AG04450 (cell line): ENCODE data around the gene MAP2K4. TPM values are rescaled to one million over a fixed set of nuclear protein-coding genes. Genes with fewer than 3 reads are reported as not detected.

Source experiments
- CTCF ChIA-PET: fragments of 300-600, 350-600 bp; formaldehyde crosslinking; extraction: SDS; loops from one replicate; lab custom pipeline; 2022; ENCODE audit warnings: antibody characterized with exemption, inconsistent platforms; lab: Charles Lee
- POLR2A ChIA-PET: fragments of 350-600 bp; formaldehyde crosslinking; extraction: SDS; loops from one replicate; lab custom pipeline; 2021; ENCODE audit warnings: antibody characterized with exemption, inconsistent platforms; lab: Yijun Ruan, JAX
- DNase-seq: peaks from one replicate; pipeline ENCODE4 v3.0.0-alpha.2; 2011; ENCODE audit warnings: low read depth, low spot score
- H3K27ac ChIP-seq: one replicate; pipeline ENCODE4 v1.5.1; 2012; ENCODE audit warnings: low read depth, low read length, control low read depth
- H3K27me3 ChIP-seq: one replicate; pipeline ENCODE4 v1.6.0; 2012; ENCODE audit warnings: low read length; ENCODE audit not compliant: control insufficient read depth, insufficient read depth
- H3K4me3 ChIP-seq: 2 replicates; pipeline ENCODE4 v1.5.1; 2011; ENCODE audit warnings: mild to moderate bottlenecking, low read depth, low read length, control low read depth
- H3K9me3 ChIP-seq: 2 replicates; pipeline ENCODE4 v1.5.1; 2012; ENCODE audit warnings: low read length; ENCODE audit not compliant: control insufficient read depth, insufficient read depth
- CTCF ChIP-seq: IDR thresholded peaks from 2 replicates; pipeline ENCODE4 v1.5.1; 2011; ENCODE audit warnings: low read depth, low read length, control low read depth, inconsistent platforms
- polyA plus RNA-seq: library from polyadenylated mRNA; depleted of rRNA; stranded (reverse); fragments of >200 nt; gene quantifications from 2 replicates; pipeline ENCODE4 v1.2.3, GENCODE V29; 2011

Gene MAP2K4
- polyA plus RNA-seq, 1 experiment, result 32.9 TPM

GRCh38 chr17:11986179-11986941 is 34.3 kb upstream of the MAP2K4 start:
- ChIA-PET CTCF (interaction anchor here (0.6 to 2.3 kb wide), 18 partner anchors 9 to 1340 kb away, joined by 3 to 28 read pairs (median 4); partner anchors contain the start of gene TMEM220), POLR2A (no interaction called here)
- Histone ChIP-seq H3K9me3 (no peaks in the 10 kb centered on the region), H3K27me3 (no peaks in the 10 kb centered on the region), H3K27ac (no peak overlapping the region), H3K4me3 (no peak overlapping the region)
- DNase-seq, result no peak
- no peak for TF ChIP-seq CTCF

- CTCF ChIA-PET, result interaction anchor here (0.6 to 2.3 kb wide), 17 partner anchors 9 to 1341 kb away, joined by 3 to 28 read pairs (median 4); partner anchors contain the start of gene TMEM220
- Histone ChIP-seq H3K27ac (no peak overlapping the region), H3K9me3 (no peaks in the 10 kb centered on the region), H3K4me3 (no peak overlapping the region), H3K27me3 (no peaks in the 10 kb centered on the region)
- POLR2A ChIA-PET, result no interaction called here
- DNase-seq, result peak; percentile 13
- peak; percentile 61 for TF ChIP-seq CTCF
These were observed 33.7 kb upstream of the MAP2K4 start for GRCh38 chr17:11986942-11987329.

GRCh38 chr17:11990363-11990983 is 30.2 kb upstream of the MAP2K4 start:
- no peak for DNase-seq
- TF ChIP-seq CTCF, result no peak
- Histone ChIP-seq H3K27ac (no peak overlapping the region), H3K4me3 (no peak overlapping the region), H3K9me3 (no peaks in the 10 kb centered on the region), H3K27me3 (no peaks in the 10 kb centered on the region)
- ChIA-PET POLR2A (interaction anchor here (0.5 kb wide), 1 partner anchor 76 kb away, joined by 3 read pairs; no protein-coding TSS in a partner anchor), CTCF (interaction anchor here (0.7 kb wide), 1 partner anchor 1359 kb away, joined by 3 read pairs; no protein-coding TSS in a partner anchor)

- DNase-seq, result no peak
- no peaks in the 10 kb centered on the region for H3K9me3 ChIP-seq
- TF ChIP-seq CTCF, result no peak
- no peaks in the 10 kb centered on the region for H3K27me3 ChIP-seq
- ChIA-PET POLR2A (no interaction called here), CTCF (interaction anchor here (0.7 kb wide), 1 partner anchor 1360 kb away, joined by 3 read pairs; no protein-coding TSS in a partner anchor)
- no peak overlapping the region for H3K27ac ChIP-seq
- H3K4me3 ChIP-seq, result no peak overlapping the region
These were observed 29.2 kb upstream of the MAP2K4 start for GRCh38 chr17:11991461-11991860.
